ENCODE data around the gene ATP6V0E2. TPM values are rescaled to one million over a fixed set of nuclear protein-coding genes. Genes with fewer than 3 reads are reported as not detected.

ATP6V0E2 gene
- polyA plus RNA-seq, 1 donor from 2014 or later, result 51.8 TPM

DNA sequence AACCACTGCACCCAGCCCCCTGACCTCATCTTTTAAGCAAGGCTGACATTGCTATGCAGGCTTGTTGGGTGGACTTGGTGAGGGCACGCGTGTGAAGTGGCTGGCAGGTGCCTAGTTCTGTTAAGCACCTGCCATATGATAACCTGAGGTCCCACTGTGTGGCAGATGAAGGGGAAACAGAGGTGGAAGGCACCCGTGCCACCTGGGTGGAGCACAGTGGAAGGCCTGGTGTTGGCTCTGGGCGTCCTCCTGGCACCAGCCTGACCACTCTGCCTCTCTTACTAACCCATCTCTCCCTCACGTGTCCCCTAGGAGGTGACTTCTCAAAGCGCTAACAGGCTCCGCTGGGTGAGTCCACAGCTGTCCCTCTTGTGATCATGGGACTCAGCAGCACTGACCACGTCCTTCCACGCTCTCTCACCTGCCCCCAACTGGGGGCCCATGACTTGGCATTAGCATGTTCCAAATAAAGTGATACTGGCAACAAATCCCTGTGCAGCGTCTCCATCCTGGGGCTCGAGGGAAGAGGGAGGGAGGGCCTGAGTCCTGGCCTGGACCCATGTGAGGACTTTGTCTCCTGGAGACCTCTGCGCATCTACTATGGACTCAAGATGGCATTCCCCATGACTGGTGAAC lies 40.2 kb upstream of the ATP6V0E2 start:
- Mint-ChIP-seq H3K27ac (no peak overlapping the region), H3K9me3 (no peaks in the 10 kb centered on the region), H3K36me3 (peaks cover 2% of the 10 kb centered on the region), H3K4me1 (peaks cover 5 to 8% (median 7%) of the 10 kb centered on the region in 3 donors), H3K4me3 (no peak overlapping the region), H3K27me3 (peaks cover 18% of the 10 kb centered on the region)

DNA sequence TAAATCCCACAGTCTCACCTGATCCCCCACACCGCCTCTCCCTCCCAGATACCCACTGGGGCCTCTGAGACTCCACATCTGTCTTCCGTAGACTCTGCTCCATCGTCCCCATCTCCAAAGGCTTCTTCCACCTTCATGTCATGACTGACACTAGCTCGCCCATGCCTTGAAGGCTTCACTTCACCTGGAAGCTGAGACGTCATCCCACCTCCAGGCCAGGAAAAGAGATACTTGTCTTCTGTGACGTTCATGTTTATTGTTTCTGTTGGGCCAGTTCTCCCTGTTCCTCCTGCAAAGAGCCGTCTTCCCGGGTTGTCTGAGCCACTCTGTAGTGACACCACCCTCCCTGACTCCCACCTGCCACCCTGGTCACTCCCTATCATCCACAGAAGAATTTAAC lies 39.2 kb upstream of the ATP6V0E2 start:
- Mint-ChIP-seq H3K36me3 (peaks cover 2% of the 10 kb centered on the region), H3K9me3 (no peaks in the 10 kb centered on the region), H3K4me1 (peaks cover 13 to 16% (median 13%) of the 10 kb centered on the region in 3 donors), H3K27me3 (peaks cover 18% of the 10 kb centered on the region), H3K4me3 (no peak overlapping the region), H3K27ac (no peak overlapping the region)

DNA sequence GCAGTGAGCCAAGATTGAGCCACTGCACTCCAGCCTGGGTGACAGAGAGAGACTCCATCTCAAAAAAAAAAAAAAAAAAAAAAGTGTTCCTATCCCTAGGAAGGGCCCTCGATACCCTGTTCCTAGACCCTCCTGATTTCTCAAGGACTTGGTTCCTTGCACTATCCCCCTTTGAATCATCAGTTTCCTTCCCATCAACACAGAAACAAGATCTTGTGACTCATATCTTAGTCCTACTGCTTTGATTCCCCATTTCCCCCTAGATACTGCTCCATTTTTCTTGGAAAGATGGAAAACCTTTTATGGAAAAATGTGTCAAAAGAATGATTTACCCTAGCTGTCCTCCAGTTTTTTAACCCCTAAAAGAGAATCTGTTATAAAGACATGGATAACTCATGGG lies 37.3 kb upstream of the ATP6V0E2 start:
- Mint-ChIP-seq H3K4me1 (peaks cover 19 to 21% (median 21%) of the 10 kb centered on the region in 3 donors), H3K36me3 (peaks cover 2% of the 10 kb centered on the region), H3K27me3 (peaks cover 14% of the 10 kb centered on the region), H3K27ac (no peak overlapping the region), H3K9me3 (no peaks in the 10 kb centered on the region), H3K4me3 (peak overlapping the region in 1 of 4 donors; percentile 13)

GRCh38 chr7:149837564-149838223 lies 36.1 kb upstream of the ATP6V0E2 start:
- Mint-ChIP-seq H3K36me3 (no peaks in the 10 kb centered on the region), H3K9me3 (no peaks in the 10 kb centered on the region), H3K27ac (peak overlapping the region; percentile 59 to 85 (median 72)), H3K4me1 (peaks cover 19 to 25% (median 21%) of the 10 kb centered on the region in 3 donors), H3K27me3 (peaks cover 10% of the 10 kb centered on the region), H3K4me3 (peak overlapping the region; percentile 90 to 96 (median 94))

GRCh38 chr7:149838224-149838991 lies 35.4 kb upstream of the ATP6V0E2 start, which contains the start of gene ZNF862:
Gene ZNF862, plus strand, starts transcription at chr7:149838375. Its CDS starts 237 bp downstream, at chr7:149838612.
- Mint-ChIP-seq H3K4me1 (peaks cover 19 to 25% (median 21%) of the 10 kb centered on the region in 3 donors), H3K27ac (peak within 1 kb of the TSS; percentile 68 to 85 (median 72)), H3K9me3 (no peaks in the 10 kb centered on the region), H3K4me3 (peak within 1 kb of the TSS; percentile 90 to 96 (median 94)), H3K36me3 (no peaks in the 10 kb centered on the region), H3K27me3 (peaks cover 7% of the 10 kb centered on the region)

- no peaks in the 10 kb centered on the region for H3K9me3 Mint-ChIP-seq
- H3K4me1 Mint-ChIP-seq, result peaks cover 19 to 25% (median 21%) of the 10 kb centered on the region in 3 donors
Measured at GRCh38 chr7:149838992-149839408, 34.8 kb upstream of the ATP6V0E2 start.

GRCh38 chr7:149839933-149840332 lies 33.8 kb upstream of the ATP6V0E2 start:
- Mint-ChIP-seq H3K36me3 (no peaks in the 10 kb centered on the region), H3K27me3 (peaks cover 2% of the 10 kb centered on the region), H3K9me3 (no peaks in the 10 kb centered on the region), H3K4me1 (peaks cover 19 to 29% (median 21%) of the 10 kb centered on the region in 3 donors), H3K27ac (peak overlapping the region in 1 of 3 donors; percentile 68), H3K4me3 (peak overlapping the region in 3 of 4 donors; percentile 78 to 96 (median 90))

More at GRCh38 chr7:149838992-149839408, 34.8 kb upstream of the ATP6V0E2 start:
- Mint-ChIP-seq H3K4me3 (peak overlapping the region; percentile 78 to 96 (median 90)), H3K27me3 (peaks cover 3% of the 10 kb centered on the region), H3K36me3 (no peaks in the 10 kb centered on the region), H3K27ac (peak overlapping the region in 2 of 3 donors; percentile 18 to 68)

DNA sequence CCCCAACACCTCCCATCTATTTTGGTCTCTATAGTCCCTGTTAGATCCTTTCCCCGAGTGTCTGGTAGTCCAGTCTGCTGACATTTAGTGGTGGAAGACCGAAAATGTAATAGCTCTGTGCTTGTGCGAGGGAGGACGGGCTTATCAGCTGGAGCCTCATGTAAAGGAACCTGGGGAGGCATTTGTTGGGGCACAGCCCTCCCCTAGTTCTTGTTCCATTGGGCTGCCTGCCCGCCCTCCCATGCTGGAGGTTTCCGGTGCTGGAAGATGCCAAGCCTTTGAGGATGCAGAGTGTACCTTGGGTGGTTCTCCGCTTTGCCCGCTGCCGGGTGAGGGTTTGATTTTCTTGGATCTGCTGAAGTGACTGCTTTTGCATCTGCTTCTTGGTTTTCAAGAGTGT lies 30.2 kb upstream of the ATP6V0E2 start:
- Mint-ChIP-seq H3K4me3 (no peak overlapping the region), H3K27ac (no peak overlapping the region), H3K4me1 (peaks cover 23 to 28% (median 27%) of the 10 kb centered on the region in 3 donors), H3K27me3 (no peaks in the 10 kb centered on the region), H3K36me3 (peaks cover 2% of the 10 kb centered on the region), H3K9me3 (no peaks in the 10 kb centered on the region)

DNA sequence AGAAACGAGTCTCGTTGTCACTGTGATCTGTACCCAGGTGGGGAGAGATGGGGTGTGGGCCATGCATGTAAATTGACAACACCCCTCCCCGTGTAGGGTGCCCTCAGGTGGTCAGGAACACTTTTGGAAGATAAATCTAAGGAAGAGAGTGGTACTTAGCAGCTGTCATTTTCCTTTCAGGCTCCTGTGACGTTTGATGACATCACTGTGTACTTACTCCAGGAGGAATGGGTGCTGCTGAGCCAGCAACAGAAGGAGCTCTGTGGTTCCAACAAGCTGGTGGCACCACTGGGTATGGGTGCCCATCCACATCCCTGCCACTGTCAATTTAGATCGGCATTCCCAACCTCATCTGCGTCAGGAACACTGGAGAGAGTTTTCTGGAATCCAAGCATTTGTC lies 29.3 kb upstream of the ATP6V0E2 start:
- no peak overlapping the region for H3K4me3 Mint-ChIP-seq
- H3K4me1 Mint-ChIP-seq, result peaks cover 17 to 22% (median 20%) of the 10 kb centered on the region in 3 donors
- no peak overlapping the region for H3K27ac Mint-ChIP-seq
- no peaks in the 10 kb centered on the region for H3K9me3 Mint-ChIP-seq
- H3K36me3 Mint-ChIP-seq, result peaks cover 2% of the 10 kb centered on the region
- no peaks in the 10 kb centered on the region for H3K27me3 Mint-ChIP-seq

DNA sequence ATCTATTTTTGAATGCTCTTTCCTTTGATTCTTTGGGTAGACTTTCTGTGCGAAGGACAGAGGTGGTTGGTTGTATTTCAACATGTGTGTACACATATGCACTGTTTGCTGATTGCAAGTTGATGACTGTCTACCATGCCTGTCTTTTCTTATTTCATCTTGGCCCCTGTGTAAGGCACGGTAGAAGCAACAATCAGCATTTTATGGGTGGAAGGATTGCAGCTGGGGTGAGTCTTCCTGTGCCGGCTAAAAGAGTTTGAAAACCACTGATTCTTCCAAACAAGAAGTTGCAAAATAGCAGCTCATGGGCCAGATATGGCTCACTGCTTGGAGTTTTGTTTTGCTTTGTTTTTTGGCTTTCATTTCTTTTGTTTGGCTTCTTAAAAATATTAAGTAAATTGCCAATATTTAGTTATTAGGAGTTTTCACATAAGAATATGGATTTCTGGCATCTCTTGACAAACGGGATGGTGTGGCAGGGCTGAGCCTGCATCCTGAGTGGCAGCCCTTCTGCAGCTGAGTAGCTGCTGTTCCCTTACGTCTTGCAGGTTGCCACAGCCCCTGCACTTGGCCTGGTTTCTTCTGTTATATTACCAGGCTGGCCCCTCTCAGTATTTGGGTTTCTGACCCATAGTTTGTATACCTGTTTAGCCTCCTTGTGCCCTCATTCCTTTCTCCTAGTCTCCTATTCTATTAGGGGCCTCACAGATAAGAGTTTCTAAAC lies 28.4 kb upstream of the ATP6V0E2 start:
- no peak overlapping the region for H3K4me3 Mint-ChIP-seq
- H3K27me3 Mint-ChIP-seq, result no peaks in the 10 kb centered on the region
- peaks cover 2% of the 10 kb centered on the region for H3K36me3 Mint-ChIP-seq
- no peaks in the 10 kb centered on the region for H3K9me3 Mint-ChIP-seq
- H3K4me1 Mint-ChIP-seq, result peaks cover 15 to 18% (median 17%) of the 10 kb centered on the region in 3 donors
- no peak overlapping the region for H3K27ac Mint-ChIP-seq

DNA sequence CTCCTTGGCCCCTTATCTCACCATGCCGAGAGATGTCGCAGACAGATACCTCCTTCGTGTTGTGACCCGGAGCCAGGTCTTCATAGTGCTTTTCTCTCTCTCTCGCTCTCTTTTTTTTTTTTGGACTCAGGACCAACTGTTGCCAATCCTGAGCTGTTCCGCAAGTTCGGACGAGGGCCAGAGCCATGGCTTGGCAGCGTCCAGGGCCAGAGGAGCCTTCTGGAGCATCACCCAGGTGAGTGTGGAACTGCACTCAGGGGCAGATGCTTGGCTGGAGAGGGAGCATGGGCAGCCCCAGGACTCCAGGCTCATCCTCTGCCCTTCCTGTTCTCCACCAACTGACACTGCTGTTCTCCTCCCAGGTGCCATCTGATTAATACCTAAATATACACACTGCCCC lies 27.7 kb upstream of the ATP6V0E2 start:
- Mint-ChIP-seq H3K4me3 (no peak overlapping the region), H3K9me3 (no peaks in the 10 kb centered on the region), H3K36me3 (peaks cover 2% of the 10 kb centered on the region), H3K4me1 (peaks cover 11 to 15% (median 14%) of the 10 kb centered on the region in 3 donors), H3K27me3 (no peaks in the 10 kb centered on the region), H3K27ac (no peak overlapping the region)

DNA sequence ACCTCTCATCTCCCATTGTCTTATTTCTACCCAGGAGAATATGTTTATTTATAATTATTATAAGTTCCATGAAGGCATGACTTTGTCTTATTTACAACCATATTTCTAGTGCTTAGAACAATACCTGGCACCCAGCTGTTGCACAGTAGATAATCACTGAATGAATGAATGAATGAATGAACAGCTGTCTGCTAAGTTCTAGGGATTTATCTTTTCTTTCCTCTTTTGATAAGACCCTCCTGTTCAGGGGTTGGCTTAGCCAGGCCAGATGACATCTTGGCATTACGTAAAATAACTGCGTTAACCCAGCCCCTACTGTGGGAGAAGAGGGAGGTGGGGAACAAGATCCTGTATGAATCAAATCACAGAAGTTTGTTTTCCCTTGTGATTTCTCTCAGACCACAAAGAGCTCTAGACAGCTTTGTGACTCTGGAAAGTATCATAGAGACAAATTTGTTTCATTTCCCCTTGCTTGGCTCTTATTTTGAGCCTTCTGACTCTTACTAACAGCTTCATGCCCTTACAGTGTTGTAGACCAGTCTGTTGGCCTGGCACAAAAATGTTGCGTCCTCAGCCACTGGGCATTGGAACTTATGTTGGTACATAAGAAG lies 27.2 kb upstream of the ATP6V0E2 start:
- Mint-ChIP-seq H3K4me1 (peaks cover 11 to 14% (median 12%) of the 10 kb centered on the region in 3 donors), H3K4me3 (peak overlapping the region in 1 of 4 donors; percentile 10), H3K27ac (no peak overlapping the region)

DNA sequence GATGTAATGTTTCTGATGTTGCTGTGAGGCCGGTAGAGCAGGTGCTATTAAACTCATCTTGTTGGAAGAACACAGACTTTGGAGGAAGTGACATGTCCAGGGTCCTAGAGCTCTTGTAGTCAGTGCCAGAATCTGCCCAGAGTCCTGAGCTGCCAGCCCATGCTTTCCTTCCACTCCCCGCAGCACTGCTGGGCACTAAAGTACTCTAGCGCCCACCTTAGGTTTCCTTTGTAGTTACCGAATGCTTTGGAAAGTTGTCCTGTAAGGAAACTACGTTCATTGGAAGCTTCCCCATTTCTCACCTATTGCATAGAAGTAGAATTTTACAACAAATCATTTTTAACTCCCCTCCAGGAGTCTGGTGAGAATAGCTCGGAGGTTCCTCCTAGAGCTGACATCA lies 24.6 kb upstream of the ATP6V0E2 start:
- Mint-ChIP-seq H3K4me1 (peaks cover 8 to 12% (median 11%) of the 10 kb centered on the region in 3 donors), H3K27me3 (no peaks in the 10 kb centered on the region), H3K9me3 (no peaks in the 10 kb centered on the region), H3K36me3 (peaks cover 6% of the 10 kb centered on the region), H3K4me3 (no peak overlapping the region), H3K27ac (no peak overlapping the region)

More for the DNA sequence above, 27.2 kb upstream of the ATP6V0E2 start:
- Mint-ChIP-seq H3K27me3 (no peaks in the 10 kb centered on the region), H3K9me3 (no peaks in the 10 kb centered on the region), H3K36me3 (peaks cover 2% of the 10 kb centered on the region)

GRCh38 chr7:149850007-149850594 lies 23.7 kb upstream of the ATP6V0E2 start:
- Mint-ChIP-seq H3K4me3 (no peak overlapping the region), H3K27me3 (no peaks in the 10 kb centered on the region), H3K9me3 (no peaks in the 10 kb centered on the region), H3K36me3 (peaks cover 6% of the 10 kb centered on the region), H3K27ac (no peak overlapping the region), H3K4me1 (peaks cover 6 to 12% (median 11%) of the 10 kb centered on the region in 3 donors)

Measured in IgD-negative memory B cell (primary cell).